WTC11 (cell line): Measurements from ENCODE around the gene BANK1. TPM values are rescaled to one million over a fixed set of nuclear protein-coding genes. Genes with fewer than 3 reads are reported as not detected.

Experiments
- ATAC-seq: fragments of 200-7000 bp; cut with Tn5 transposase; 2 replicates; pipeline ENCODE4 v1.10.0; 2021; ENCODE audit warnings: mild to moderate bottlenecking, moderate library complexity
- CTCF ChIA-PET: fragments of 300-600 bp; sonication (Branson Sonifier 250); formaldehyde crosslinking; loops from one replicate; lab custom pipeline; 2021; ENCODE audit warnings: antibody characterized with exemption; lab: Charles Lee
- POLR2A ChIA-PET: fragments of 350-600 bp; sonication (Branson Sonifier 250); formaldehyde crosslinking; loops from one replicate; lab custom pipeline; 2021; ENCODE audit warnings: antibody characterized with exemption; lab: Charles Lee
- DNase-seq: peaks from one replicate; pipeline ENCODE4 v3.0.0; 2021; ENCODE audit warnings: low spot score
- H3K27ac Mint-ChIP-seq: 2 replicates; pipeline ENCODE4 v1.8.0; 2021; ENCODE audit warnings: mixed read lengths
- H3K27me3 Mint-ChIP-seq: 2 replicates; pipeline ENCODE4 v1.8.0; 2021; ENCODE audit warnings: low read depth, mild to moderate bottlenecking, moderate library complexity, mixed read lengths
- H3K36me3 Mint-ChIP-seq: 2 replicates; pipeline ENCODE4 v1.8.0; 2021; ENCODE audit warnings: mixed read lengths
- H3K4me1 Mint-ChIP-seq: 2 replicates; pipeline ENCODE4 v1.8.0; 2022; ENCODE audit warnings: mixed read lengths
- H3K4me3 Mint-ChIP-seq: 2 replicates; pipeline ENCODE4 v1.8.0; 2021; ENCODE audit warnings: mild to moderate bottlenecking, moderate library complexity, mixed read lengths
- H3K9me3 Mint-ChIP-seq: 2 replicates; pipeline ENCODE4 v1.8.0; 2021; ENCODE audit warnings: mixed read lengths
- CREM ChIP-seq: sonication (generic); formaldehyde crosslinking; IDR thresholded peaks from 2 replicates; pipeline ENCODE4 v1.8.1; 2022; ENCODE audit warnings: mild to moderate bottlenecking, missing genetic modification reagents, moderate library complexity
- FOXK1 ChIP-seq: sonication (generic); formaldehyde crosslinking; IDR thresholded peaks from 2 replicates; pipeline ENCODE4 v1.8.0; 2022; ENCODE audit warnings: mild to moderate bottlenecking, moderate library complexity, missing genetic modification reagents
- FOXP1 ChIP-seq: sonication (generic); formaldehyde crosslinking; IDR thresholded peaks from 2 replicates; pipeline ENCODE4 v1.8.0; 2022; ENCODE audit warnings: missing genetic modification reagents, mild to moderate bottlenecking, moderate library complexity, borderline replicate concordance
- HMGA2 ChIP-seq: fragments of 250-450 bp; sonication (Bioruptor Pico); IDR thresholded peaks from 2 replicates; pipeline ENCODE4 v1.4.0; 2021; ENCODE audit warnings: mild to moderate bottlenecking, moderate library complexity
- IRF2 ChIP-seq: sonication (generic); formaldehyde crosslinking; IDR thresholded peaks from 2 replicates; pipeline ENCODE4 v1.8.0; 2022; ENCODE audit warnings: low read depth, missing genetic modification reagents, borderline replicate concordance
- JUN ChIP-seq: sonication (generic); formaldehyde crosslinking; IDR thresholded peaks from 2 replicates; pipeline ENCODE4 v1.8.0; 2023; ENCODE audit warnings: mild to moderate bottlenecking, missing genetic modification reagents
- KAT7 ChIP-seq: sonication (generic); formaldehyde crosslinking; IDR thresholded peaks from 2 replicates; pipeline ENCODE4 v1.8.1; 2023; ENCODE audit warnings: missing genetic modification reagents, mild to moderate bottlenecking, borderline replicate concordance
- MXD4 ChIP-seq: fragments of 250-450 bp; sonication (Bioruptor Pico); IDR thresholded peaks from 2 replicates; pipeline ENCODE4 v1.8.0; 2021; ENCODE audit warnings: mild to moderate bottlenecking, moderate library complexity, borderline replicate concordance
- MYBL2 ChIP-seq: sonication (generic); formaldehyde crosslinking; IDR thresholded peaks from 2 replicates; pipeline ENCODE4 v1.8.1; 2023; ENCODE audit warnings: mild to moderate bottlenecking, moderate library complexity, missing genetic modification reagents
- NFATC4 ChIP-seq: fragments of 250-450 bp; sonication (Bioruptor Pico); IDR thresholded peaks from 2 replicates; pipeline ENCODE4 v1.9.0; 2021; ENCODE audit warnings: mild to moderate bottlenecking
- NR1H2 ChIP-seq: sonication (generic); formaldehyde crosslinking; IDR thresholded peaks from 2 replicates; pipeline ENCODE4 v1.9.0; 2021; ENCODE audit warnings: mild to moderate bottlenecking, moderate library complexity, missing genetic modification reagents
- NR2C2 ChIP-seq: sonication (generic); formaldehyde crosslinking; IDR thresholded peaks from 2 replicates; pipeline ENCODE4 v1.8.0; 2022; ENCODE audit warnings: mild to moderate bottlenecking, missing genetic modification reagents
- NR3C1 ChIP-seq: sonication (generic); formaldehyde crosslinking; conservative IDR thresholded peaks from 2 replicates; pipeline ENCODE4 v1.8.1; 2023; ENCODE audit warnings: low read depth, mild to moderate bottlenecking, missing genetic modification reagents
- SMAD3 ChIP-seq: sonication (generic); formaldehyde crosslinking; IDR thresholded peaks from 2 replicates; pipeline ENCODE4 v1.8.0; 2022; ENCODE audit warnings: missing genetic modification reagents, mild to moderate bottlenecking, borderline replicate concordance
- SP1 ChIP-seq: sonication (generic); formaldehyde crosslinking; conservative IDR thresholded peaks from 2 replicates; pipeline ENCODE4 v1.8.1; 2022; ENCODE audit warnings: missing genetic modification reagents
- ZNF232 ChIP-seq: sonication (generic); formaldehyde crosslinking; IDR thresholded peaks from 2 replicates; pipeline ENCODE4 v1.8.0; 2022; ENCODE audit warnings: mild to moderate bottlenecking, missing genetic modification reagents
- ZNF396 ChIP-seq: fragments of 250-450 bp; sonication (Bioruptor Pico); IDR thresholded peaks from 2 replicates; pipeline ENCODE4 v1.8.0; 2021; ENCODE audit warnings: mild to moderate bottlenecking, moderate library complexity, borderline replicate concordance
- total RNA-seq: library from RNA; stranded (reverse); gene quantifications from 3 replicates; pipeline ENCODE4 v1.2.3, GENCODE V29; 2021
- TF ChIP-seq, protein P1 (sequence below): sonication (generic); formaldehyde crosslinking; IDR thresholded peaks from 2 replicates; pipeline ENCODE4 v1.8.1; 2022; ENCODE audit warnings: low read depth, mild to moderate bottlenecking, moderate library complexity, missing genetic modification reagents, borderline replicate concordance
- TF ChIP-seq, protein P2 (sequence below): sonication (generic); formaldehyde crosslinking; IDR thresholded peaks from 2 replicates; pipeline ENCODE4 v1.8.1; 2023; ENCODE audit warnings: mild to moderate bottlenecking, moderate library complexity, missing genetic modification reagents
- TF ChIP-seq, protein P3 (sequence below): sonication (generic); formaldehyde crosslinking; conservative IDR thresholded peaks from 2 replicates; pipeline ENCODE4 v1.8.1; 2023; ENCODE audit warnings: mild to moderate bottlenecking, low read depth, missing genetic modification reagents, moderate library complexity
- TF ChIP-seq, protein P4 (sequence below): sonication (generic); formaldehyde crosslinking; IDR thresholded peaks from 2 replicates; pipeline ENCODE4 v1.8.0; 2023; ENCODE audit warnings: missing genetic modification reagents, mild to moderate bottlenecking, borderline replicate concordance
- TF ChIP-seq, protein P5 (sequence below): sonication (generic); formaldehyde crosslinking; IDR thresholded peaks from 2 replicates; pipeline ENCODE4 v1.8.0; 2023; ENCODE audit warnings: mild to moderate bottlenecking, missing genetic modification reagents

BANK1 gene
- total RNA-seq, 1 experiment from 2014 or later, result 0.68 TPM

DNA sequence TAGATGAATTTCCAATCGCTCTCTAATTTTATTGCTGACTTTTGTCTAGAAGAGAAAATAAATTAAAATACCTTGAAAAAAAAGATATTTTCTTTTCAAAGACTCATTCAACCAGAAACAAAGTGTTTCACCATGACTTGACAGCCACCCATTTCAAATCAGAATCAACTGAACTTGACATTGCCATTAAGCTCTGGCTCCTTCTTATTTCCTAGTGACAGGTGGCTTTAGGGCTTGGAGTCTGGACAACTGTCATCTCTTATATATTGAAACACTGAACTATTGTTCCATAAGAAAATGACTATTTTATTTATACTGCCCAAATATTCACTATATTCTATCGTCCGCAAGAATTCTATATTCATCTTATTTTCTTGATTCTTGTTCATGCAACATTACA, 325.6 kb downstream of the BANK1 start:
- ATAC-seq, result no peak
- DNase-seq, result no peak
- Mint-ChIP-seq H3K4me3 (no peak overlapping the region), H3K27ac (no peak overlapping the region), H3K27me3 (no peaks in the 10 kb centered on the region), H3K36me3 (peaks cover 5% of the 10 kb centered on the region), H3K9me3 (peaks cover 13% of the 10 kb centered on the region), H3K4me1 (no peaks in the 10 kb centered on the region)
- ChIA-PET CTCF (no interaction called here), POLR2A (no interaction called here)
- no peak for TF ChIP-seq SP1 (CRISPR knock-in tag)
- TF ChIP-seq MYBL2 (CRISPR knock-in tag), result no peak
- TF ChIP-seq KAT7 (CRISPR knock-in tag), result no peak
- no peak for TF ChIP-seq NR2C2 (CRISPR knock-in tag)
- TF ChIP-seq, protein P1, sequence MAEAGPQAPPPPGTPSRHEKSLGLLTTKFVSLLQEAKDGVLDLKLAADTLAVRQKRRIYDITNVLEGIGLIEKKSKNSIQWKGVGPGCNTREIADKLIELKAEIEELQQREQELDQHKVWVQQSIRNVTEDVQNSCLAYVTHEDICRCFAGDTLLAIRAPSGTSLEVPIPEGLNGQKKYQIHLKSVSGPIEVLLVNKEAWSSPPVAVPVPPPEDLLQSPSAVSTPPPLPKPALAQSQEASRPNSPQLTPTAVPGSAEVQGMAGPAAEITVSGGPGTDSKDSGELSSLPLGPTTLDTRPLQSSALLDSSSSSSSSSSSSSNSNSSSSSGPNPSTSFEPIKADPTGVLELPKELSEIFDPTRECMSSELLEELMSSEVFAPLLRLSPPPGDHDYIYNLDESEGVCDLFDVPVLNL, result no peak
- TF ChIP-seq, protein P2, sequence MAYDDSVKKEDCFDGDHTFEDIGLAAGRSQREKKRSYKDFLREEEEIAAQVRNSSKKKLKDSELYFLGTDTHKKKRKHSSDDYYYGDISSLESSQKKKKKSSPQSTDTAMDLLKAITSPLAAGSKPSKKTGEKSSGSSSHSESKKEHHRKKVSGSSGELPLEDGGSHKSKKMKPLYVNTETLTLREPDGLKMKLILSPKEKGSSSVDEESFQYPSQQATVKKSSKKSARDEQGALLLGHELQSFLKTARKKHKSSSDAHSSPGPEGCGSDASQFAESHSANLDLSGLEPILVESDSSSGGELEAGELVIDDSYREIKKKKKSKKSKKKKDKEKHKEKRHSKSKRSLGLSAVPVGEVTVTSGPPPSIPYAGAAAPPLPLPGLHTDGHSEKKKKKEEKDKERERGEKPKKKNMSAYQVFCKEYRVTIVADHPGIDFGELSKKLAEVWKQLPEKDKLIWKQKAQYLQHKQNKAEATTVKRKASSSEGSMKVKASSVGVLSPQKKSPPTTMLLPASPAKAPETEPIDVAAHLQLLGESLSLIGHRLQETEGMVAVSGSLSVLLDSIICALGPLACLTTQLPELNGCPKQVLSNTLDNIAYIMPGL, result no peak
- TF ChIP-seq JUN (CRISPR knock-in tag), result no peak
- no peak for TF ChIP-seq NR1H2 (CRISPR knock-in tag)
- TF ChIP-seq HMGA2 (CRISPR knock-in tag), result no peak
- TF ChIP-seq ZNF232 (CRISPR knock-in tag), result no peak
- TF ChIP-seq, protein P3, sequence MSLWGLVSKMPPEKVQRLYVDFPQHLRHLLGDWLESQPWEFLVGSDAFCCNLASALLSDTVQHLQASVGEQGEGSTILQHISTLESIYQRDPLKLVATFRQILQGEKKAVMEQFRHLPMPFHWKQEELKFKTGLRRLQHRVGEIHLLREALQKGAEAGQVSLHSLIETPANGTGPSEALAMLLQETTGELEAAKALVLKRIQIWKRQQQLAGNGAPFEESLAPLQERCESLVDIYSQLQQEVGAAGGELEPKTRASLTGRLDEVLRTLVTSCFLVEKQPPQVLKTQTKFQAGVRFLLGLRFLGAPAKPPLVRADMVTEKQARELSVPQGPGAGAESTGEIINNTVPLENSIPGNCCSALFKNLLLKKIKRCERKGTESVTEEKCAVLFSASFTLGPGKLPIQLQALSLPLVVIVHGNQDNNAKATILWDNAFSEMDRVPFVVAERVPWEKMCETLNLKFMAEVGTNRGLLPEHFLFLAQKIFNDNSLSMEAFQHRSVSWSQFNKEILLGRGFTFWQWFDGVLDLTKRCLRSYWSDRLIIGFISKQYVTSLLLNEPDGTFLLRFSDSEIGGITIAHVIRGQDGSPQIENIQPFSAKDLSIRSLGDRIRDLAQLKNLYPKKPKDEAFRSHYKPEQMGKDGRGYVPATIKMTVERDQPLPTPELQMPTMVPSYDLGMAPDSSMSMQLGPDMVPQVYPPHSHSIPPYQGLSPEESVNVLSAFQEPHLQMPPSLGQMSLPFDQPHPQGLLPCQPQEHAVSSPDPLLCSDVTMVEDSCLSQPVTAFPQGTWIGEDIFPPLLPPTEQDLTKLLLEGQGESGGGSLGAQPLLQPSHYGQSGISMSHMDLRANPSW, result no peak
- TF ChIP-seq FOXK1 (CRISPR knock-in tag), result no peak
- TF ChIP-seq ZNF396 (CRISPR knock-in tag), result no peak
- TF ChIP-seq NR3C1, result no peak
- TF ChIP-seq, protein P4, sequence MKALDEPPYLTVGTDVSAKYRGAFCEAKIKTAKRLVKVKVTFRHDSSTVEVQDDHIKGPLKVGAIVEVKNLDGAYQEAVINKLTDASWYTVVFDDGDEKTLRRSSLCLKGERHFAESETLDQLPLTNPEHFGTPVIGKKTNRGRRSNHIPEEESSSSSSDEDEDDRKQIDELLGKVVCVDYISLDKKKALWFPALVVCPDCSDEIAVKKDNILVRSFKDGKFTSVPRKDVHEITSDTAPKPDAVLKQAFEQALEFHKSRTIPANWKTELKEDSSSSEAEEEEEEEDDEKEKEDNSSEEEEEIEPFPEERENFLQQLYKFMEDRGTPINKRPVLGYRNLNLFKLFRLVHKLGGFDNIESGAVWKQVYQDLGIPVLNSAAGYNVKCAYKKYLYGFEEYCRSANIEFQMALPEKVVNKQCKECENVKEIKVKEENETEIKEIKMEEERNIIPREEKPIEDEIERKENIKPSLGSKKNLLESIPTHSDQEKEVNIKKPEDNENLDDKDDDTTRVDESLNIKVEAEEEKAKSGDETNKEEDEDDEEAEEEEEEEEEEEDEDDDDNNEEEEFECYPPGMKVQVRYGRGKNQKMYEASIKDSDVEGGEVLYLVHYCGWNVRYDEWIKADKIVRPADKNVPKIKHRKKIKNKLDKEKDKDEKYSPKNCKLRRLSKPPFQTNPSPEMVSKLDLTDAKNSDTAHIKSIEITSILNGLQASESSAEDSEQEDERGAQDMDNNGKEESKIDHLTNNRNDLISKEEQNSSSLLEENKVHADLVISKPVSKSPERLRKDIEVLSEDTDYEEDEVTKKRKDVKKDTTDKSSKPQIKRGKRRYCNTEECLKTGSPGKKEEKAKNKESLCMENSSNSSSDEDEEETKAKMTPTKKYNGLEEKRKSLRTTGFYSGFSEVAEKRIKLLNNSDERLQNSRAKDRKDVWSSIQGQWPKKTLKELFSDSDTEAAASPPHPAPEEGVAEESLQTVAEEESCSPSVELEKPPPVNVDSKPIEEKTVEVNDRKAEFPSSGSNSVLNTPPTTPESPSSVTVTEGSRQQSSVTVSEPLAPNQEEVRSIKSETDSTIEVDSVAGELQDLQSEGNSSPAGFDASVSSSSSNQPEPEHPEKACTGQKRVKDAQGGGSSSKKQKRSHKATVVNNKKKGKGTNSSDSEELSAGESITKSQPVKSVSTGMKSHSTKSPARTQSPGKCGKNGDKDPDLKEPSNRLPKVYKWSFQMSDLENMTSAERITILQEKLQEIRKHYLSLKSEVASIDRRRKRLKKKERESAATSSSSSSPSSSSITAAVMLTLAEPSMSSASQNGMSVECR (CRISPR knock-in tag), result no peak
- TF ChIP-seq MXD4 (CRISPR knock-in tag), result no peak
- no peak for TF ChIP-seq CREM

DNA sequence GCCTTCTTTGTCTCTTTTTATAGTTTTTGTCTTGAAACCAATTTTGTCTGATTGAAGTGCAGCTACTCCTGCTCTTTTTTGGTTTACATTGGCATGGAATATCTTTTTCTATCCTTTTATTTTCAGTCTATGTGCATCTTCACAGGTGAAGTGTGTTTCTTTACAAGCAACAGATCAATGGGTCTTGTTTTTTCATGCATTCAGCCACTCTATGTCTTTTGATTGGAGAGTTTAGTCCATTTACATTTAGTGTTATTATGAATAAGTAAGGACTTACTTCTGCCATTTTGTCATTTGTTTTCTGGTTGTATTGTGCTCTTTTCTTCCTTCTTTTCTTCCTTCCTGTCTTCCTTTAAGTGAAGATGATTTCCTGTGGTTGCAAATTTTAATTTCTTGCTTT, 330.3 kb downstream of the BANK1 start:
- ATAC-seq (no peak), DNase-seq (no peak)
- ChIA-PET CTCF (no interaction called here), POLR2A (no interaction called here)
- Mint-ChIP-seq H3K4me1 (no peaks in the 10 kb centered on the region), H3K4me3 (no peak overlapping the region), H3K36me3 (peaks cover 23% of the 10 kb centered on the region), H3K9me3 (peaks cover 39% of the 10 kb centered on the region), H3K27me3 (no peaks in the 10 kb centered on the region), H3K27ac (no peak overlapping the region)
- TF ChIP-seq, protein P3, result no peak
- TF ChIP-seq FOXP1, result no peak
- no peak for TF ChIP-seq NFATC4 (CRISPR knock-in tag)
- TF ChIP-seq, protein P5, sequence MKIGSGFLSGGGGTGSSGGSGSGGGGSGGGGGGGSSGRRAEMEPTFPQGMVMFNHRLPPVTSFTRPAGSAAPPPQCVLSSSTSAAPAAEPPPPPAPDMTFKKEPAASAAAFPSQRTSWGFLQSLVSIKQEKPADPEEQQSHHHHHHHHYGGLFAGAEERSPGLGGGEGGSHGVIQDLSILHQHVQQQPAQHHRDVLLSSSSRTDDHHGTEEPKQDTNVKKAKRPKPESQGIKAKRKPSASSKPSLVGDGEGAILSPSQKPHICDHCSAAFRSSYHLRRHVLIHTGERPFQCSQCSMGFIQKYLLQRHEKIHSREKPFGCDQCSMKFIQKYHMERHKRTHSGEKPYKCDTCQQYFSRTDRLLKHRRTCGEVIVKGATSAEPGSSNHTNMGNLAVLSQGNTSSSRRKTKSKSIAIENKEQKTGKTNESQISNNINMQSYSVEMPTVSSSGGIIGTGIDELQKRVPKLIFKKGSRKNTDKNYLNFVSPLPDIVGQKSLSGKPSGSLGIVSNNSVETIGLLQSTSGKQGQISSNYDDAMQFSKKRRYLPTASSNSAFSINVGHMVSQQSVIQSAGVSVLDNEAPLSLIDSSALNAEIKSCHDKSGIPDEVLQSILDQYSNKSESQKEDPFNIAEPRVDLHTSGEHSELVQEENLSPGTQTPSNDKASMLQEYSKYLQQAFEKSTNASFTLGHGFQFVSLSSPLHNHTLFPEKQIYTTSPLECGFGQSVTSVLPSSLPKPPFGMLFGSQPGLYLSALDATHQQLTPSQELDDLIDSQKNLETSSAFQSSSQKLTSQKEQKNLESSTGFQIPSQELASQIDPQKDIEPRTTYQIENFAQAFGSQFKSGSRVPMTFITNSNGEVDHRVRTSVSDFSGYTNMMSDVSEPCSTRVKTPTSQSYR (CRISPR knock-in tag), result no peak
- no peak for TF ChIP-seq SMAD3 (CRISPR knock-in tag)
- no peak for TF ChIP-seq IRF2
